ENCODE measurements around the gene DCC.

DNA sequence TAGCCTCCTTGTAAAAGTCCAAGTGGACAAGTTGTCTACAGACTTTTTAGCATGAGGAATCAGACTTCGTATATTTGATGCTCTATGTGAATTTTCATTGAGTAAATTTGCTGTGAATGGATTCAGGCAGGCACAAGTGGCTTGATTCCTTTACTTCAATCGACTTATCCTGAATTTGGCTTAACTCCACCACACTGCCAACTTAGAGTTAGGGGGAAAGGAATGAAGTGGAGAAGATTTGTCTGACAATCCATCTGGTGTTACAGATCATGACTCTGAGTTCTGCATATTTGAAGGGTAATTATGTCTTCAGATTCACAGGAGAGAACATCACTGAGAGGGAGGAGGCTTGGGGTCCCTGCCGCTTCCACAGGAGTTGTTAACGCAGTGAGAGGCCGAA is 829.3 kb downstream of the DCC start:
- TF ChIP-seq RXRA (IDR thresholded peaks at IDR 0.05; ENCODE audit: borderline replicate concordance, low read depth) (no peak), POLR2AphosphoS5 (IDR thresholded peaks at IDR 0.05; ENCODE audit: low read depth, low read length) (no peak), EZH2phosphoT487 (IDR thresholded peaks at IDR 0.05; ENCODE audit: borderline replicate concordance, low read depth) (no peak), CTCF (IDR thresholded peaks at IDR 0.05) (no peak)
